Measurements from ENCODE around the gene NEBL. TPM values are rescaled to one million over a fixed set of nuclear protein-coding genes. Genes with fewer than 3 reads are reported as not detected.

NEBL gene
- total RNA-seq, 1 experiment from 2014 or later: 32.3 TPM

GRCh38 chr10:20908391-20908790, 11.3 kb upstream of the NEBL start:
- POLR2A ChIA-PET: no interaction called here
- CTCF ChIA-PET: no interaction called here
- intact Hi-C loops (cut with micrococcal nuclease; ENCODE audit: unreplicated experiment) (no loop called here), in situ Hi-C loops (cut with HindIII; ENCODE audit: low pct_unique_long_range_greater_than_20kb, low sequenced_read_pairs) (no loop called here)
- ATAC-seq (no peak), DNase-seq (ENCODE audit: low read depth, low spot score) (no peak)
- TF ChIP-seq REST (IDR thresholded peaks at IDR 0.05; ENCODE audit: insufficient read depth in 1 of 2, low read depth in 2 of 2, low read length in 1 of 2) (no peak), POLR2AphosphoS5 (IDR thresholded peaks at IDR 0.05; ENCODE audit: low read depth, low read length) (no peak), CTCF (IDR thresholded peaks at IDR 0.05) (no peak), SIN3A (IDR thresholded peaks at IDR 0.05; ENCODE audit: borderline replicate concordance, insufficient read depth, low read depth, low read length) (no peak), TCF7L2 (IDR thresholded peaks at IDR 0.05; ENCODE audit: low read depth, low read length) (no peak)
- BruUV-seq (replicated peaks): no TSS peak
- Histone ChIP-seq H3K9me3 (ENCODE audit: control insufficient read depth, insufficient read depth, low read depth, low read length) (no peaks in the 10 kb centered on the region), H3K4me3 (ENCODE audit: low read depth in 2 of 2, low read length in 2 of 2) (no peak overlapping the region), H3K36me3 (ENCODE audit: control insufficient read depth, insufficient read depth, low read length) (no peaks in the 10 kb centered on the region; the same call in 1 of the 2 replicates), H3K4me1 (ENCODE audit: control insufficient read depth, insufficient read depth, low read length) (no peaks in the 10 kb centered on the region), H3K27me3 (ENCODE audit: control insufficient read depth, insufficient read depth, low read length) (no peaks in the 10 kb centered on the region), H3K27ac (ENCODE audit: low read length) (no peak overlapping the region)

- in situ Hi-C loops (cut with HindIII; ENCODE audit: low pct_unique_long_range_greater_than_20kb, low sequenced_read_pairs): no loop called here
- no peaks in the 10 kb centered on the region for H3K4me1 ChIP-seq (ENCODE audit: control insufficient read depth, insufficient read depth, low read length)
- no TSS peak for BruUV-seq (replicated peaks)
- no peaks in the 10 kb centered on the region for H3K9me3 ChIP-seq (ENCODE audit: control insufficient read depth, insufficient read depth, low read depth, low read length)
- ChIA-PET POLR2A (no interaction called here), CTCF (no interaction called here)
- no peak overlapping the region for H3K4me3 ChIP-seq (ENCODE audit: low read depth in 2 of 2, low read length in 2 of 2)
- ATAC-seq (no peak), DNase-seq (ENCODE audit: low read depth, low spot score) (no peak)
- H3K27ac ChIP-seq (ENCODE audit: low read length): no peak overlapping the region
- intact Hi-C loops (cut with micrococcal nuclease; ENCODE audit: unreplicated experiment): no loop called here
- H3K36me3 ChIP-seq (ENCODE audit: control insufficient read depth, insufficient read depth, low read length): no peaks in the 10 kb centered on the region; the same call in 1 of the 2 replicates
- TF ChIP-seq SIN3A (IDR thresholded peaks at IDR 0.05; ENCODE audit: borderline replicate concordance, insufficient read depth, low read depth, low read length): no peak
- TF ChIP-seq TCF7L2 (IDR thresholded peaks at IDR 0.05; ENCODE audit: low read depth, low read length): no peak
- no peak for TF ChIP-seq REST (IDR thresholded peaks at IDR 0.05; ENCODE audit: insufficient read depth in 1 of 2, low read depth in 2 of 2, low read length in 1 of 2)
- no peak for TF ChIP-seq POLR2AphosphoS5 (IDR thresholded peaks at IDR 0.05; ENCODE audit: low read depth, low read length)
- TF ChIP-seq CTCF (IDR thresholded peaks at IDR 0.05): no peak
- no peaks in the 10 kb centered on the region for H3K27me3 ChIP-seq (ENCODE audit: control insufficient read depth, insufficient read depth, low read length)
Observed at GRCh38 chr10:20903635-20904390, 6.7 kb upstream of the NEBL start.

Data from Panc1 (cell line).